ENCODE data around the gene ACSF3.

Gene ACSF3

DNA sequence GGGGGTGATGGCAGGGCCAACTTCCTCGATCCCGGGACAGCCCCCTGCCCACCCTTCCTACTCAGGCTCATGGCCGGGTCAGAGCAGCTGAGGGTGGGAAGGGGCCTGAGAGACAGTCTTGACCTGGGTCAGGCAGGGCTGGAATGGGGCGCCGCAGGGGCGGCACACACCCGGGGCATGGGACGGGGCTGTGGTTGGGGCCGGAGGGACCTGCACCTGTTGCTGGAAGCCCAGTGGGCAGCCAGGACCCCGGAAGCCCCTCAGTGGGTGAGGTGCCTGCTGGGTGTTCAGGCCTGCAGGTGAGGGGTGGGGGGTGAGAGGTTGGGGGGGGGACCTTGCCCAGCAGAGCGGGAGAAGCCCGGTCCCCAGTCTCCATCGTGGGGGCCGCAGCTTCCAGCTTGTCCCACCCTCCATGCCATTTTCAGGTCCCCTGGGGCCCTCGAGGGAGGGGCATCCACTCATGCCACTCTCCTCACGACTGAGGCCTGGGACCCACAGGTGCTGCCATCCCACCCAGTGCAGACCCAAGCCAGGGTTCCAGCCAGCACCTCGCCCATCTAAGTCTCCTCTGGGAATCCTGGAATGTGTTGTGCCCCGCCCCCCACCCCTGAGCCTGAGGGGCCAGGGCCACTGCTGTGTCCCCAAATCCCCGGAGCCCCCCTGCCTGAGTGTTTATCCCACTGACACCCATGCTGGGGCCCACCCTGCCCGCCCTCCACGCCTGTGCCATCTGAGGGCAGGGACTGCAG, 43.4 kb upstream of the ACSF3 start:
- no peak overlapping the region for H3K4me3 ChIP-seq (ENCODE audit: low read depth in 1 of 2, low read length in 2 of 2)
- H3K27me3 ChIP-seq (ENCODE audit: control insufficient read depth in 1 of 2, insufficient read depth in 2 of 2, low read length in 2 of 2): peaks cover 0 to 10% of the 10 kb centered on the region in 2 donors
- no peak overlapping the region for H3K9ac ChIP-seq (ENCODE audit: low read depth in 1 of 2, low read length in 2 of 2)
- H3K27ac ChIP-seq (ENCODE audit: low read depth, low read length): no peak overlapping the region
- H3K9me3 ChIP-seq (ENCODE audit: control insufficient read depth in 1 of 2, low read length in 2 of 2): no peaks in the 10 kb centered on the region
- no peaks in the 10 kb centered on the region for H3K36me3 ChIP-seq (ENCODE audit: control insufficient read depth in 1 of 2, insufficient read depth in 2 of 2, low read length in 2 of 2)
- H3K4me1 ChIP-seq (ENCODE audit: control insufficient read depth in 1 of 2, insufficient read depth in 2 of 2, low read length in 2 of 2): no peaks in the 10 kb centered on the region

GRCh38 chr16:89050868-89051311, 42.8 kb upstream of the ACSF3 start:
- H3K27me3 ChIP-seq (ENCODE audit: control insufficient read depth in 1 of 2, insufficient read depth in 2 of 2, low read length in 2 of 2): peaks cover 0 to 8% of the 10 kb centered on the region in 2 donors
- H3K36me3 ChIP-seq (ENCODE audit: control insufficient read depth in 1 of 2, insufficient read depth in 2 of 2, low read length in 2 of 2): no peaks in the 10 kb centered on the region
- H3K9me3 ChIP-seq (ENCODE audit: control insufficient read depth in 1 of 2, low read length in 2 of 2): no peaks in the 10 kb centered on the region

GRCh38 chr16:89051521-89052166, 42.0 kb upstream of the ACSF3 start:
- Histone ChIP-seq H3K4me1 (ENCODE audit: control insufficient read depth in 1 of 2, insufficient read depth in 2 of 2, low read length in 2 of 2) (no peaks in the 10 kb centered on the region), H3K4me3 (ENCODE audit: low read depth in 1 of 2, low read length in 2 of 2) (peak overlapping the region in 1 of 2 donors; percentile 57), H3K9ac (ENCODE audit: low read depth in 1 of 2, low read length in 2 of 2) (no peak overlapping the region), H3K27ac (ENCODE audit: low read depth, low read length) (no peak overlapping the region), H3K9me3 (ENCODE audit: control insufficient read depth in 1 of 2, low read length in 2 of 2) (no peaks in the 10 kb centered on the region), H3K36me3 (ENCODE audit: control insufficient read depth in 1 of 2, insufficient read depth in 2 of 2, low read length in 2 of 2) (no peaks in the 10 kb centered on the region), H3K27me3 (ENCODE audit: control insufficient read depth in 1 of 2, insufficient read depth in 2 of 2, low read length in 2 of 2) (peaks cover 0 to 8% of the 10 kb centered on the region in 2 donors)

More at GRCh38 chr16:89050868-89051311, 42.8 kb upstream of the ACSF3 start:
- Histone ChIP-seq H3K4me3 (ENCODE audit: low read depth in 1 of 2, low read length in 2 of 2) (no peak overlapping the region), H3K4me1 (ENCODE audit: control insufficient read depth in 1 of 2, insufficient read depth in 2 of 2, low read length in 2 of 2) (no peaks in the 10 kb centered on the region), H3K9ac (ENCODE audit: low read depth in 1 of 2, low read length in 2 of 2) (no peak overlapping the region), H3K27ac (ENCODE audit: low read depth, low read length) (no peak overlapping the region)

- peak overlapping the region; percentile 31 to 57 for H3K4me3 ChIP-seq (ENCODE audit: low read depth in 1 of 2, low read length in 2 of 2)
- H3K27ac ChIP-seq (ENCODE audit: low read depth, low read length): no peak overlapping the region
- peaks cover 0 to 8% of the 10 kb centered on the region in 2 donors for H3K27me3 ChIP-seq (ENCODE audit: control insufficient read depth in 1 of 2, insufficient read depth in 2 of 2, low read length in 2 of 2)
- H3K36me3 ChIP-seq (ENCODE audit: control insufficient read depth in 1 of 2, insufficient read depth in 2 of 2, low read length in 2 of 2): no peaks in the 10 kb centered on the region
- H3K9me3 ChIP-seq (ENCODE audit: control insufficient read depth in 1 of 2, low read length in 2 of 2): no peaks in the 10 kb centered on the region
- H3K9ac ChIP-seq (ENCODE audit: low read depth in 1 of 2, low read length in 2 of 2): peak overlapping the region in 1 of 2 donors; percentile 43
- no peaks in the 10 kb centered on the region for H3K4me1 ChIP-seq (ENCODE audit: control insufficient read depth in 1 of 2, insufficient read depth in 2 of 2, low read length in 2 of 2)
Measured at GRCh38 chr16:89052191-89052889, 41.3 kb upstream of the ACSF3 start.

GRCh38 chr16:89052890-89053724, 40.5 kb upstream of the ACSF3 start:
- Histone ChIP-seq H3K9ac (ENCODE audit: low read depth in 1 of 2, low read length in 2 of 2) (peak overlapping the region in 1 of 2 donors; percentile 43), H3K4me3 (ENCODE audit: low read depth in 1 of 2, low read length in 2 of 2) (peak overlapping the region; percentile 31 to 57), H3K9me3 (ENCODE audit: control insufficient read depth in 1 of 2, low read length in 2 of 2) (no peaks in the 10 kb centered on the region), H3K36me3 (ENCODE audit: control insufficient read depth in 1 of 2, insufficient read depth in 2 of 2, low read length in 2 of 2) (no peaks in the 10 kb centered on the region), H3K4me1 (ENCODE audit: control insufficient read depth in 1 of 2, insufficient read depth in 2 of 2, low read length in 2 of 2) (no peaks in the 10 kb centered on the region), H3K27ac (ENCODE audit: low read depth, low read length) (no peak overlapping the region), H3K27me3 (ENCODE audit: control insufficient read depth in 1 of 2, insufficient read depth in 2 of 2, low read length in 2 of 2) (peaks cover 0 to 6% of the 10 kb centered on the region in 2 donors)

- Histone ChIP-seq H3K9me3 (ENCODE audit: control insufficient read depth in 1 of 2, low read length in 2 of 2) (no peaks in the 10 kb centered on the region), H3K27me3 (ENCODE audit: control insufficient read depth in 1 of 2, insufficient read depth in 2 of 2, low read length in 2 of 2) (peaks cover 0 to 5% of the 10 kb centered on the region in 2 donors), H3K4me1 (ENCODE audit: control insufficient read depth in 1 of 2, insufficient read depth in 2 of 2, low read length in 2 of 2) (no peaks in the 10 kb centered on the region), H3K9ac (ENCODE audit: low read depth in 1 of 2, low read length in 2 of 2) (no peak overlapping the region), H3K4me3 (ENCODE audit: low read depth in 1 of 2, low read length in 2 of 2) (no peak overlapping the region), H3K36me3 (ENCODE audit: control insufficient read depth in 1 of 2, insufficient read depth in 2 of 2, low read length in 2 of 2) (no peaks in the 10 kb centered on the region), H3K27ac (ENCODE audit: low read depth, low read length) (no peak overlapping the region)
Measured at GRCh38 chr16:89053725-89054029, 40.0 kb upstream of the ACSF3 start.

DNA sequence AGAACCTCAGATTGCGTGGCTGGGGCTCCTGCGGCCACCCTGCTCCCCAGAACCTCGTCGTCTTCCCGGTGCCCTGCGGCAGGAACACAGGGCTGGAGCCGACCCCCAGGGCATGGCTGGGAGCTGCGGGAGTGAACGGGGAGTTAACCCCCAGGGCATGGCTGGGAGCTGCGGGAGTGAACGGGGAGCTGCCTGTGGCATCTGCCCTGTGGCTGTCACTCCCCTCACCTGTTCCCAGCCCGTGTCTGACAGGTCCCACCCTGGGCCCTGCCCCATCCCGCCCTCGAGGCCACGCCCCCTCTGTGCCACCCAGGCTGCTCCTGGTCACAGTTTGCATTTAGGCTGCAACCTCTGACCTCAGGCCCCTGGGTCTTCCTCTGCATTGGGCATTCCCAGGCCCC, 39.4 kb upstream of the ACSF3 start:
- Histone ChIP-seq H3K9me3 (ENCODE audit: control insufficient read depth in 1 of 2, low read length in 2 of 2) (no peaks in the 10 kb centered on the region), H3K9ac (ENCODE audit: low read depth in 1 of 2, low read length in 2 of 2) (no peak overlapping the region), H3K36me3 (ENCODE audit: control insufficient read depth in 1 of 2, insufficient read depth in 2 of 2, low read length in 2 of 2) (no peaks in the 10 kb centered on the region), H3K4me1 (ENCODE audit: control insufficient read depth in 1 of 2, insufficient read depth in 2 of 2, low read length in 2 of 2) (no peaks in the 10 kb centered on the region), H3K27me3 (ENCODE audit: control insufficient read depth in 1 of 2, insufficient read depth in 2 of 2, low read length in 2 of 2) (peaks cover 0 to 5% of the 10 kb centered on the region in 2 donors), H3K4me3 (ENCODE audit: low read depth in 1 of 2, low read length in 2 of 2) (no peak overlapping the region), H3K27ac (ENCODE audit: low read depth, low read length) (no peak overlapping the region)

GRCh38 chr16:89054714-89055113, 38.9 kb upstream of the ACSF3 start:
- Histone ChIP-seq H3K4me3 (ENCODE audit: low read depth in 1 of 2, low read length in 2 of 2) (no peak overlapping the region), H3K36me3 (ENCODE audit: control insufficient read depth in 1 of 2, insufficient read depth in 2 of 2, low read length in 2 of 2) (no peaks in the 10 kb centered on the region), H3K4me1 (ENCODE audit: control insufficient read depth in 1 of 2, insufficient read depth in 2 of 2, low read length in 2 of 2) (no peaks in the 10 kb centered on the region), H3K9ac (ENCODE audit: low read depth in 1 of 2, low read length in 2 of 2) (no peak overlapping the region), H3K9me3 (ENCODE audit: control insufficient read depth in 1 of 2, low read length in 2 of 2) (no peaks in the 10 kb centered on the region), H3K27me3 (ENCODE audit: control insufficient read depth in 1 of 2, insufficient read depth in 2 of 2, low read length in 2 of 2) (peaks cover 0 to 5% of the 10 kb centered on the region in 2 donors), H3K27ac (ENCODE audit: low read depth, low read length) (no peak overlapping the region)

- H3K36me3 ChIP-seq (ENCODE audit: control insufficient read depth in 1 of 2, insufficient read depth in 2 of 2, low read length in 2 of 2): no peaks in the 10 kb centered on the region
- H3K9ac ChIP-seq (ENCODE audit: low read depth in 1 of 2, low read length in 2 of 2): no peak overlapping the region
- no peaks in the 10 kb centered on the region for H3K4me1 ChIP-seq (ENCODE audit: control insufficient read depth in 1 of 2, insufficient read depth in 2 of 2, low read length in 2 of 2)
- H3K9me3 ChIP-seq (ENCODE audit: control insufficient read depth in 1 of 2, low read length in 2 of 2): no peaks in the 10 kb centered on the region
- no peak overlapping the region for H3K4me3 ChIP-seq (ENCODE audit: low read depth in 1 of 2, low read length in 2 of 2)
- no peak overlapping the region for H3K27ac ChIP-seq (ENCODE audit: low read depth, low read length)
- H3K27me3 ChIP-seq (ENCODE audit: control insufficient read depth in 1 of 2, insufficient read depth in 2 of 2, low read length in 2 of 2): peaks cover 0 to 5% of the 10 kb centered on the region in 2 donors
Measured at GRCh38 chr16:89055313-89055712, 38.3 kb upstream of the ACSF3 start.

Data from duodenal mucosa (tissue), 2 donors.